Neural cell (in vitro differentiated cells): ENCODE results near the gene TMEM74B. TPM values are rescaled to one million over a fixed set of nuclear protein-coding genes. Genes with fewer than 3 reads are reported as not detected.

Experiments used
- H2AFZ ChIP-seq: fragments of 200-600, 300-800 bp; sonication (generic), shearing (Covaris generic); 2 replicates; pipeline ENCODE4 v1.6.0; 2014; ENCODE audit warnings: low read depth, mild to moderate bottlenecking, antibody characterized with exemption, low read length, moderate library complexity
- H3F3A ChIP-seq: fragments of 200-600 bp; shearing (Covaris generic); 2 replicates; pipeline ENCODE4 v1.6.1; 2016; ENCODE audit warnings: mild to moderate bottlenecking, moderate library complexity, mixed read lengths, antibody characterized with exemption, low read length; ENCODE audit not compliant: insufficient read depth, poor library complexity, severe bottlenecking
- H3K27ac ChIP-seq: fragments of 200-600, 300-800 bp; sonication (generic), shearing (Covaris generic); 2 replicates; pipeline ENCODE4 v1.5.1; 2014; ENCODE audit warnings: mild to moderate bottlenecking, low read length, moderate library complexity
- H3K27me3 ChIP-seq: fragments of 300-800, 200-600 bp; sonication (generic), shearing (Covaris generic); 2 replicates; pipeline ENCODE4 v1.6.0; 2014; ENCODE audit warnings: mild to moderate bottlenecking, low read depth, low read length, moderate library complexity; ENCODE audit not compliant: insufficient read depth
- H3K36me3 ChIP-seq: fragments of 300-800, 200-600 bp; sonication (generic), shearing (Covaris generic); 2 replicates; pipeline ENCODE4 v1.5.1; 2014; ENCODE audit warnings: mild to moderate bottlenecking, antibody characterized with exemption, low read length, moderate library complexity; ENCODE audit not compliant: insufficient read depth
- H3K4me2 ChIP-seq: fragments of 300-800, 200-600 bp; sonication (generic), shearing (Covaris generic); 2 replicates; pipeline ENCODE4 v1.6.0; 2014; ENCODE audit warnings: mild to moderate bottlenecking, low read length
- H3K4me3 ChIP-seq: fragments of 300-800, 200-600 bp; sonication (generic), shearing (Covaris generic); 2 replicates; pipeline ENCODE4 v1.5.1; 2014; ENCODE audit warnings: mild to moderate bottlenecking, low read length, moderate library complexity
- H3K79me2 ChIP-seq: fragments of 200-600 bp; shearing (Covaris generic); replicated peaks from 2 replicates; pipeline ENCODE4 v1.6.0; 2014; ENCODE audit warnings: mild to moderate bottlenecking, low read length, moderate library complexity; ENCODE audit not compliant: insufficient read depth
- H3K9ac ChIP-seq: fragments of 300-800, 200-600 bp; sonication (generic), shearing (Covaris generic); 2 replicates; pipeline ENCODE4 v1.6.1; 2016; ENCODE audit warnings: mild to moderate bottlenecking, low read length, mixed read lengths
- H3K9me2 ChIP-seq: fragments of 200-600 bp; shearing (Covaris generic); 2 replicates; pipeline ENCODE4 v1.6.1; 2016; ENCODE audit warnings: mild to moderate bottlenecking, low read length, mixed read lengths; ENCODE audit not compliant: insufficient read depth
- H3K9me3 ChIP-seq: fragments of 200-600, 300-800 bp; sonication (generic), shearing (Covaris generic); 2 replicates; pipeline ENCODE4 v1.6.1; 2016; ENCODE audit warnings: mild to moderate bottlenecking, mixed run types, low read length, moderate library complexity, mixed read lengths
- H4K20me1 ChIP-seq: fragments of 200-600 bp; shearing (Covaris generic); 2 replicates; pipeline ENCODE4 v1.6.1; 2016; ENCODE audit warnings: mild to moderate bottlenecking, mixed run types; ENCODE audit not compliant: insufficient read depth
- CTCF ChIP-seq: fragments of 450-650 bp; IDR thresholded peaks from 2 replicates; pipeline ENCODE4 v1.5.1; 2014; ENCODE audit warnings: antibody characterized with exemption, mild to moderate bottlenecking, moderate library complexity; ENCODE audit not compliant: poor library complexity, severe bottlenecking
- EP300 ChIP-seq: fragments of 450-650 bp; conservative IDR thresholded peaks from 2 replicates; pipeline ENCODE4 v1.6.1; 2014; ENCODE audit warnings: antibody characterized with exemption, mild to moderate bottlenecking, moderate library complexity; ENCODE audit not compliant: poor library complexity, severe bottlenecking
- EZH2 ChIP-seq: fragments of 200-600, 300-800 bp; shearing (Covaris generic), sonication (generic); IDR thresholded peaks from 2 replicates; pipeline ENCODE4 v1.6.1; 2014; ENCODE audit warnings: antibody characterized with exemption, low read length, borderline replicate concordance, mild to moderate bottlenecking; ENCODE audit not compliant: insufficient read depth, poor library complexity, severe bottlenecking
- MXI1 ChIP-seq: fragments of 450-650 bp; conservative IDR thresholded peaks from 2 replicates; pipeline ENCODE4 v1.6.1; 2014; ENCODE audit warnings: antibody characterized with exemption, mild to moderate bottlenecking; ENCODE audit not compliant: poor library complexity, severe bottlenecking
- POLR2AphosphoS5 ChIP-seq: IDR thresholded peaks from 2 replicates; pipeline ENCODE4 v1.6.1; 2012
- RAD21 ChIP-seq: fragments of 450-650 bp; conservative IDR thresholded peaks from 2 replicates; pipeline ENCODE4 v1.6.1; 2014; ENCODE audit warnings: antibody characterized with exemption, mild to moderate bottlenecking, moderate library complexity
- REST ChIP-seq: IDR thresholded peaks from 2 replicates; pipeline ENCODE4 v1.6.1; 2012; ENCODE audit warnings: borderline replicate concordance
- SMC3 ChIP-seq: fragments of 450-650 bp; conservative IDR thresholded peaks from 2 replicates; pipeline ENCODE4 v1.6.1; 2014; ENCODE audit warnings: antibody characterized with exemption, mild to moderate bottlenecking, moderate library complexity; ENCODE audit not compliant: poor library complexity
- TAF1 ChIP-seq: IDR thresholded peaks from 2 replicates; pipeline ENCODE4 v1.6.1; 2012; ENCODE audit warnings: low read depth
- polyA plus RNA-seq: library from polyadenylated mRNA; depleted of rRNA; stranded (reverse); fragments of >200 nt; gene quantifications from 2 replicates; pipeline ENCODE4 v1.2.3, GENCODE V29; 2014

TMEM74B gene
- polyA plus RNA-seq, 1 donor from 2014 or later: 155 TPM

- Histone ChIP-seq H3K9me3 (no peaks in the 10 kb centered on the region), H2AFZ (no peak overlapping the region), H3K4me3 (no peak overlapping the region), H3K4me2 (no peak overlapping the region), H3K36me3 (no peaks in the 10 kb centered on the region), H3K9ac (no peak overlapping the region), H3K79me2 (no peaks in the 10 kb centered on the region), H4K20me1 (no peaks in the 10 kb centered on the region), H3K27ac (no peak overlapping the region), H3F3A (no peaks in the 10 kb centered on the region), H3K9me2 (no peaks in the 10 kb centered on the region), H3K27me3 (no peaks in the 10 kb centered on the region)
- TF ChIP-seq CTCF: no peak
- no peak for TF ChIP-seq SMC3
- no peak for TF ChIP-seq EP300
- TF ChIP-seq RAD21: no peak
- TF ChIP-seq POLR2AphosphoS5: no peak
- TF ChIP-seq TAF1: no peak
- TF ChIP-seq EZH2: no peak
- no peak for TF ChIP-seq MXI1
- TF ChIP-seq REST: no peak
Measured at GRCh38 chr20:1146957-1147356, 37.8 kb downstream of the TMEM74B start.

DNA sequence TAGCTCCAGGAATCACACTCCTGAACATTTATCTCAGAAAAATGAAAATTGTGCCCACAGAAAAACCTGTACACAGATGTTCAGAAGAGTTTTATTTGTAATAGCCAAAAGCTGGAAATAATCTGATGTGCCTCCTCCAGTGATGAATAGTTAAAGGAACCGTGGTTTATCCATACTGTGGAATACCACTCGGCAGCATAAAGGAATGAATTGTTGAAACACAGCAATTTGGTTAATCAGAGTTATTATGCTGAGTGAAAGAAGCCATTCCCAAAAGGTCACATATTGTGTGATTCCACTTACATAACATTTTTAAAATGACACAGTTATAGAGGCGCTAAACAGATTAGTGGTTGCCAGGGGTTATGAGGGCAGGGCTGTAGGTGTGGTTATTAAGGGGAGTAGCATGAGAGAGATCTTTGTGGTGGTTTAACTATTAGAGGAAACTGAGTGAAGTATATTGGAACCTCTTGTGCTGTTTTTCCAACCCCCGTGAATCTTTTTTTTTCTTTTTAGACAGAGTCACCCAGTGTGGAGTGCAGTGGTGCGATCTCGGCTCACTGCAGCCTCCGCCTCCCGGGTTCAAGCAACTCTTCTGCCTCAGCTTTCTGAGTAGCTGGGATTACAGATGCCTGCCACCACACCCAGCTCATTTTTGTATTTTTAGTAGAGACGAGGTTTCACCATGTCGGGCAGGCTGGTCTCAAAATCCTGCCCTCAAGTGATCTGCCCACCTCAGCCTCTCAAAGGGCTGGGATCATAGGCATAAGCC, 40.2 kb downstream of the TMEM74B start:
- Histone ChIP-seq H3K9ac (no peak overlapping the region), H3K27me3 (no peaks in the 10 kb centered on the region), H3F3A (no peaks in the 10 kb centered on the region), H3K4me2 (no peak overlapping the region), H3K36me3 (no peaks in the 10 kb centered on the region), H3K79me2 (no peaks in the 10 kb centered on the region), H3K4me3 (no peak overlapping the region), H3K9me3 (no peaks in the 10 kb centered on the region), H3K9me2 (no peaks in the 10 kb centered on the region), H3K27ac (no peak overlapping the region), H2AFZ (no peak overlapping the region), H4K20me1 (no peaks in the 10 kb centered on the region)
- TF ChIP-seq EP300 (no peak), TAF1 (no peak), SMC3 (no peak)
